ENCODE data around the gene NAP1L5.

NAP1L5 gene

DNA sequence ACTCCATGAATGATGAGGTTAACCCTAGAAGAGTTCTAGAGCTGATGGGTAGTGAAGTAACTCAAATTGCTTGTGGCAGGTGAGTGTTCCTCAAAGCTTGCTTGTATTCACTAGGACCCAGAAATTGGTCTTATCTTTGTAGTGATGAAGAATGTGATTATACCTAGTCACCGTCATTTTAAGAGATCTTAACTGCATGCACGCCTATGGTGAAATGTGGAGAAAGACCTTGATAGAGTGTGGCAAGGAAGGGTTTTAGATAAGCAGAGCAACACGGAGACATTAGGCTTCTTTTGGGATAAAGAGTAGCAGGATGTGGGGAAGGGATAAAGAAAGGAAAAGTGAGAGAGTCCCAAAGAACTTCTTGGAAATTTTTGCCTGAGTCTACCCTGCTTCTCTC lies 42.4 kb downstream of the NAP1L5 start:
- Histone ChIP-seq H3K27ac (no peak overlapping the region), H3K4me1 (ENCODE audit: control insufficient read depth in 1 of 2, insufficient read depth in 1 of 2, low read depth in 1 of 2, low read length in 1 of 2) (no peaks in the 10 kb centered on the region), H3K36me3 (peaks cover 84% of the 10 kb centered on the region)

DNA sequence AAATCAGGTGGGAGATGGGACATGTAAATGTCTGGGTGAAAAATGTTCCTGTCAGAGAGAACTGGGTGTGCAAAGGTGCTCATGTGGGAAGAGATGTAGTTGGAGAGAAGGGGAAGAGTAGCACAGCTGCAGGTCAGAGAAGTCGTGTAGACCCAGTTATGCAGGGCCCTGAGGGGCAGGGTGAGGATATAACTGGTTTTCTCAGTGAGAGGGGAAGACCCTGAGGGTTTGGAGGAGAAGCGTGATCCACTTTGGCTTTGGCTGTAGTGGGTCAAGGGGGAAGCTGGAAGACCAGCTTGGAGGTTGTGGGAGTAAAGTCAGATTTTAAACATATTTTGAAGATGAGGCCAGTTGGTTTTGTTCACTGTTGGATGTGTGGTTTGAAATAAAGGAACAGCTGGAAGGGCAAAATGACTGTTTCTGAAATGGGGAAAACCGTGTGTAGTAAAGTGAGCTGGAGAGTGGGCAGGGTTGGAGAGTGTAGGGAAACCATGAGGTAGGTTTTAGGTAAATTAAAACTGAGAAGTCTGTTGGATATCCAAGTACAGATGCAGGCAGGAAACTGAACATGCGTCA lies 44.2 kb downstream of the NAP1L5 start:
- H3K4me3 ChIP-seq (ENCODE audit: low read depth in 1 of 2, low read length in 1 of 2) = no peak overlapping the region
- H3K27ac ChIP-seq = no peak overlapping the region
- H3K4me1 ChIP-seq (ENCODE audit: control insufficient read depth in 1 of 2, insufficient read depth in 1 of 2, low read depth in 1 of 2, low read length in 1 of 2) = no peaks in the 10 kb centered on the region
- peaks cover 68% of the 10 kb centered on the region for H3K36me3 ChIP-seq
- no peaks in the 10 kb centered on the region for H3K9me3 ChIP-seq
- TF ChIP-seq, protein P1, sequence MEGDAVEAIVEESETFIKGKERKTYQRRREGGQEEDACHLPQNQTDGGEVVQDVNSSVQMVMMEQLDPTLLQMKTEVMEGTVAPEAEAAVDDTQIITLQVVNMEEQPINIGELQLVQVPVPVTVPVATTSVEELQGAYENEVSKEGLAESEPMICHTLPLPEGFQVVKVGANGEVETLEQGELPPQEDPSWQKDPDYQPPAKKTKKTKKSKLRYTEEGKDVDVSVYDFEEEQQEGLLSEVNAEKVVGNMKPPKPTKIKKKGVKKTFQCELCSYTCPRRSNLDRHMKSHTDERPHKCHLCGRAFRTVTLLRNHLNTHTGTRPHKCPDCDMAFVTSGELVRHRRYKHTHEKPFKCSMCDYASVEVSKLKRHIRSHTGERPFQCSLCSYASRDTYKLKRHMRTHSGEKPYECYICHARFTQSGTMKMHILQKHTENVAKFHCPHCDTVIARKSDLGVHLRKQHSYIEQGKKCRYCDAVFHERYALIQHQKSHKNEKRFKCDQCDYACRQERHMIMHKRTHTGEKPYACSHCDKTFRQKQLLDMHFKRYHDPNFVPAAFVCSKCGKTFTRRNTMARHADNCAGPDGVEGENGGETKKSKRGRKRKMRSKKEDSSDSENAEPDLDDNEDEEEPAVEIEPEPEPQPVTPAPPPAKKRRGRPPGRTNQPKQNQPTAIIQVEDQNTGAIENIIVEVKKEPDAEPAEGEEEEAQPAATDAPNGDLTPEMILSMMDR (IDR thresholded peaks at IDR 0.05) = no peak
- H3K27me3 ChIP-seq = no peaks in the 10 kb centered on the region

More for the DNA sequence above, 42.4 kb downstream of the NAP1L5 start:
- no peaks in the 10 kb centered on the region for H3K9me3 ChIP-seq
- H3K27me3 ChIP-seq = no peaks in the 10 kb centered on the region
- no peak overlapping the region for H3K4me3 ChIP-seq (ENCODE audit: low read depth in 1 of 2, low read length in 1 of 2)
- TF ChIP-seq, protein P1 (IDR thresholded peaks at IDR 0.05) = no peak

DNA sequence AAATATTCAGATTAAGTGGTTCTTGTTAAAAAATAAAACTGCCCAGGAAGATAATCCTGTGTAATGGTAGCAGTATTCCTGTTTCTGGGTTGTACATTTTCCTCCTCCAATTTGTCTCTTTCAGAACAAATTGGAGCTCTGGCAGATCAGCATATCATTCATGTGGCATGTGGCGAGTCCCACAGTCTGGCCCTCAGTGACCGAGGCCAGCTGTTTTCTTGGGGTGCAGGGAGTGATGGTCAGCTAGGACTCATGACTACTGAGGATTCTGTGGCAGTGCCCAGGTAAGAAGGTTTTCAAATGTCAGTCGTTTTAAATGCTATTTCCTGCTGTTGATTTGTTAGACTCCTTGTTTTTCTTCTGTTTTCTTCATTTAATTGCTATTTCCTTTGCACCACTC lies 47.9 kb downstream of the NAP1L5 start:
- H3K4me3 ChIP-seq (ENCODE audit: low read depth in 1 of 2, low read length in 1 of 2) = no peak overlapping the region
- TF ChIP-seq, protein P1 (IDR thresholded peaks at IDR 0.05) = no peak
- no peaks in the 10 kb centered on the region for H3K4me1 ChIP-seq (ENCODE audit: control insufficient read depth in 1 of 2, insufficient read depth in 1 of 2, low read depth in 1 of 2, low read length in 1 of 2)
- peaks cover 30% of the 10 kb centered on the region for H3K36me3 ChIP-seq
- no peaks in the 10 kb centered on the region for H3K27me3 ChIP-seq
- H3K27ac ChIP-seq = no peak overlapping the region
- H3K9me3 ChIP-seq = no peaks in the 10 kb centered on the region

DNA sequence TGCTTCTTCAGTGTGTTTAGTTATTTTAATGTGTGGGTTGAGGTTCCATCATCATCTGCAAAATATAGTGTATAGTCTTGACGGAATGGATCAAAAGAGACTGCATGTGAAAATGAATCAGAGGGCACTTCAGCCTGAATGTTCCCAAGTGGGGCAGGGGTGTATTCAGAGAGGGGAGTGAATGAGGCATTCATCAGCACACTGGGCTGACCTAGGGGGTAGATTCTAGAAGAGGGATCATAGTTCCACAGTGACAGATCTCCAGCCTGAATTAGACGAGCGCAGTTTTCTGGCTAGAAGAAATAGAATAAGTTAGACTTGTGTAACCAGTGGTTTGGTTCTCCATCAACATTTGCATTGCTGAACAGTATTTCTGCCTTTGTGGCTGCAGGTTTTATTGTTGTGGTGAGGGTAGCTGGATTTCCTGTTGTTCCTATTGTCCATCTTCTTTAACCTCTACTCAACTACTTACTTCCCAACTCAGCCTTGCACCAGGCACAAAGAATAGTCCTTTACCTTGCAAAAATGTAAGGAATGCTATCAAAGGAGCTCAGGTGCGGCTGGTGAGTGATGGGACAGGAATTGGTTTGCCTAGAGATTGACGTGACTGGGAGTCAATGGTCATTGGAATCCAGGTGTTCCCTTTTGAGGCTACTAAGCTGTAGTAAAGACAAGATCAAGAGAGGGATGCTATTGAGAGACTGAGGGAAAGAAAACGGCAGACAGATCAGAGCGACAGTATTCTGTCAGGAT lies 50.9 kb downstream of the NAP1L5 start:
- TF ChIP-seq, protein P1 (IDR thresholded peaks at IDR 0.05) = no peak
- no peak overlapping the region for H3K4me3 ChIP-seq (ENCODE audit: low read depth in 1 of 2, low read length in 1 of 2)
- no peaks in the 10 kb centered on the region for H3K4me1 ChIP-seq (ENCODE audit: control insufficient read depth in 1 of 2, insufficient read depth in 1 of 2, low read depth in 1 of 2, low read length in 1 of 2)
- no peaks in the 10 kb centered on the region for H3K9me3 ChIP-seq
- no peaks in the 10 kb centered on the region for H3K27me3 ChIP-seq
- no peak overlapping the region for H3K27ac ChIP-seq
- H3K36me3 ChIP-seq = peaks cover 5% of the 10 kb centered on the region

DNA sequence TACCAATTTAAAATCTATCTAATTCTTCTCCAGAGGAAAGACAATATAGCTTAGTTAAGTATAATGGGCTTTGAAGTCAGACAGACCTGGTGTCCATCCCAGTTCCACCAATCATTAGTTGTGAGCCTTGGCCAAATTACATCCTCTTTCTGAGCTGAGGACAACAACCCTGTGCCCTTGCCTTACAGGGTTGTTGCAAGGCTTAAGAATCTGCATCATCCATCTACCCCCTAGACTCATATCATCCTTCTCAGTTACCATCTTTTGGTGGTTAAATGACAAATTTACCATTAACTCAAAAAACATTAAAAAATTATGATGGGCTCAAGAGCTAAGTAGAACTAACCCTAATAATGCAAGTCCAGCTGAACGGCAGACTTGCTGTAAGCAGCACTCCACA lies 51.6 kb downstream of the NAP1L5 start:
- Histone ChIP-seq H3K27me3 (no peaks in the 10 kb centered on the region), H3K9me3 (no peaks in the 10 kb centered on the region), H3K27ac (no peak overlapping the region), H3K36me3 (no peaks in the 10 kb centered on the region), H3K4me1 (ENCODE audit: control insufficient read depth in 1 of 2, insufficient read depth in 1 of 2, low read depth in 1 of 2, low read length in 1 of 2) (no peaks in the 10 kb centered on the region), H3K4me3 (ENCODE audit: low read depth in 1 of 2, low read length in 1 of 2) (no peak overlapping the region)
- TF ChIP-seq, protein P1 (IDR thresholded peaks at IDR 0.05) = no peak
